Measurements from ENCODE around the gene CCL1. TPM values are rescaled to one million over a fixed set of nuclear protein-coding genes. Genes with fewer than 3 reads are reported as not detected.

CCL1 gene
- total and polyA plus RNA-seq, 9 of the 15 experiments (the other 6 are each of a cell fraction or from before 2014, with no cell fraction given): 0.45 TPM; not detected in 8

DNA sequence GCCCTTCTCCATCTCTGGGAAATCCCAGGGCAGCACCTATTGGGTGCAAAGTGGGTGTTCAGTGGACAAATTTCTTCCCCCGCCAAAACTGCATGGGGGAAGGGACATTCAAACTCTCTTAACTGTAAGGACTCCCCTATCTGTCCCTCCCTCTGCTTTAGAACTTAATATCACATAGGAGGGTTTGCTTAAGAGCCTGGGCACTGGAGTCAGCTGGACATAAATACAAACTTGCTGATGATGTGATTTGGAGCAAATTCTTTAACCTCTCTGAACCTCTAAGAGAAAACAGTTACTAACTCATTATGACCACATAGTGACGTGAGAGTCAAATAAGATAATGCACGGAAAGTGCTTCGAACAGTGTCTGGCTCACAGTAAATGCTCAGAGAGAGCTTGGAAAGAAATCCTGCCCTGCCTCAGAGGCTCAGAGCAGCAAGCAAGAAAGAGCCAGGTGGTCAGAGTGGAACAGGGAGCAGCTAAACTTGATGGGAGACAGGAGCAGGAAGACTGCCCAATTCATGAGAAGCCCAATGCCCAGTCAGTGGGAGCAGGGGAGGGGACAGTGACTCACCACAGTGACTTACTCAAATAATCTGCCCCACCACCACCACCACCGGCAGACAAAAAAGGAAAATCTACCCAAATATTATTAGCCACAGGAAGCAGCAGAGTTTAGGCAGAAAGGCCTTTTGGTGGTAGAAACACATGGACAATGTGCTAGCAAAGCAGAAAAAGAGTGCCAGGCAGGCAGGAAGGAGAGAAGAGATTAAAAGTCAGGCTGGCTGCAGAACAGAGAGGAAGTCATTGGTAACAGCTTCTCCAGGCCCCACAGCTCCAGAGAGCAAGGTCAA lies 23.9 kb upstream of the CCL1 start (continued):
- TF ChIP-seq, protein P1, sequence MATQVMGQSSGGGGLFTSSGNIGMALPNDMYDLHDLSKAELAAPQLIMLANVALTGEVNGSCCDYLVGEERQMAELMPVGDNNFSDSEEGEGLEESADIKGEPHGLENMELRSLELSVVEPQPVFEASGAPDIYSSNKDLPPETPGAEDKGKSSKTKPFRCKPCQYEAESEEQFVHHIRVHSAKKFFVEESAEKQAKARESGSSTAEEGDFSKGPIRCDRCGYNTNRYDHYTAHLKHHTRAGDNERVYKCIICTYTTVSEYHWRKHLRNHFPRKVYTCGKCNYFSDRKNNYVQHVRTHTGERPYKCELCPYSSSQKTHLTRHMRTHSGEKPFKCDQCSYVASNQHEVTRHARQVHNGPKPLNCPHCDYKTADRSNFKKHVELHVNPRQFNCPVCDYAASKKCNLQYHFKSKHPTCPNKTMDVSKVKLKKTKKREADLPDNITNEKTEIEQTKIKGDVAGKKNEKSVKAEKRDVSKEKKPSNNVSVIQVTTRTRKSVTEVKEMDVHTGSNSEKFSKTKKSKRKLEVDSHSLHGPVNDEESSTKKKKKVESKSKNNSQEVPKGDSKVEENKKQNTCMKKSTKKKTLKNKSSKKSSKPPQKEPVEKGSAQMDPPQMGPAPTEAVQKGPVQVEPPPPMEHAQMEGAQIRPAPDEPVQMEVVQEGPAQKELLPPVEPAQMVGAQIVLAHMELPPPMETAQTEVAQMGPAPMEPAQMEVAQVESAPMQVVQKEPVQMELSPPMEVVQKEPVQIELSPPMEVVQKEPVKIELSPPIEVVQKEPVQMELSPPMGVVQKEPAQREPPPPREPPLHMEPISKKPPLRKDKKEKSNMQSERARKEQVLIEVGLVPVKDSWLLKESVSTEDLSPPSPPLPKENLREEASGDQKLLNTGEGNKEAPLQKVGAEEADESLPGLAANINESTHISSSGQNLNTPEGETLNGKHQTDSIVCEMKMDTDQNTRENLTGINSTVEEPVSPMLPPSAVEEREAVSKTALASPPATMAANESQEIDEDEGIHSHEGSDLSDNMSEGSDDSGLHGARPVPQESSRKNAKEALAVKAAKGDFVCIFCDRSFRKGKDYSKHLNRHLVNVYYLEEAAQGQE (IDR thresholded peaks at IDR 0.05; ENCODE audit: borderline replicate concordance): no peak
- TF ChIP-seq, protein P1 (CRISPR knock-in tag; IDR thresholded peaks at IDR 0.05; ENCODE audit: low read depth): no peak
- TF ChIP-seq ZNF589 (CRISPR knock-in tag; IDR thresholded peaks at IDR 0.05; ENCODE audit: low read depth) (no peak), ZNF668 (CRISPR knock-in tag; IDR thresholded peaks at IDR 0.05) (no peak), MAFG (tag; conservative IDR thresholded peaks at IDR 0.05) (peak; percentile 40; the same call in 1 of the 2 replicates), NCOA6 (IDR thresholded peaks at IDR 0.05) (no peak), POLR2H (tag; IDR thresholded peaks at IDR 0.05; ENCODE audit: low read depth) (no peak), SMARCE1 (IDR thresholded peaks at IDR 0.05) (0 out of 2 replicates have a peak, but pooled peaks have one; percentile 28), PYGO2 (tag; IDR thresholded peaks at IDR 0.05) (no peak), ZNF197 (CRISPR knock-in tag; IDR thresholded peaks at IDR 0.05; ENCODE audit: low read depth) (no peak), NONO (IDR thresholded peaks at IDR 0.05; ENCODE audit: low read depth in 2 of 2, low read length in 1 of 2) (no peak), ZKSCAN3 (CRISPR knock-in tag; IDR thresholded peaks at IDR 0.05) (no peak), EWSR1 (IDR thresholded peaks at IDR 0.05; ENCODE audit: borderline replicate concordance, low read depth, partially characterized antibody) (no peak), ZNF217 (CRISPR knock-in tag; IDR thresholded peaks at IDR 0.05) (no peak), TBP (optimal IDR thresholded peaks at IDR 0.05; ENCODE audit: low read depth, low read length) (no peak), CSDE1 (IDR thresholded peaks at IDR 0.05) (no peak), HEY1 (CRISPR knock-in tag; IDR thresholded peaks at IDR 0.05; ENCODE audit: borderline replicate concordance) (no peak), SNRNP70 (optimal IDR thresholded peaks at IDR 0.05; ENCODE audit: low read depth, low read length) (no peak), DACH1 (IDR thresholded peaks at IDR 0.05; ENCODE audit: partially characterized antibody) (no peak), ZFP30 (CRISPR knock-in tag; IDR thresholded peaks at IDR 0.05; ENCODE audit: borderline replicate concordance) (no peak)

All from K562 (cell line).